GM12878 (cell line): ENCODE measurements around the gene NAA15. TPM values are rescaled to one million over a fixed set of nuclear protein-coding genes. Genes with fewer than 3 reads are reported as not detected.

Experiments
- ATAC-seq: fragments of 200-7000 bp; cut with Tn5 transposase; 3 replicates; pipeline ENCODE4 v1.9.1; 2020; ENCODE audit warnings: mild to moderate bottlenecking, moderate library complexity
- BruUV-seq: library from RNA; stranded (reverse); fragments of 400-500 nt; replicated peaks from 2 replicates; lab custom pipeline; 2021; lab: Mats Ljungman, UMichigan
- CTCF ChIA-PET: fragments of 300-600 bp; sonication (Branson Sonifier 250); formaldehyde crosslinking; extraction: SDS; loops from one replicate; lab custom pipeline; 2021; ENCODE audit warnings: inconsistent platforms; lab: Yijun Ruan, JAX
- POLR2A ChIA-PET: fragments of 350-600 bp; formaldehyde crosslinking; extraction: SDS; loops from one replicate; lab custom pipeline; 2021; ENCODE audit warnings: inconsistent platforms; lab: Charles Lee
- RAD21 ChIA-PET: fragments of 300-600 bp; sonication (Branson Sonifier 250); formaldehyde crosslinking; loops from one replicate; lab custom pipeline; 2023; ENCODE audit warnings: antibody characterized with exemption; ENCODE audit not compliant: unreplicated experiment; lab: Charles Lee
- SMC1A ChIA-PET: fragments of 300-600 bp; sonication (Branson Sonifier 250); formaldehyde crosslinking; loops from one replicate; lab custom pipeline; 2023; ENCODE audit not compliant: unreplicated experiment, uncharacterized antibody; lab: Charles Lee
- DNase-seq: peaks from one replicate; pipeline ENCODE4 v3.0.0-alpha.2; 2011; ENCODE audit warnings: low read depth, low spot score
- FAIRE-seq: peaks from 3 replicates; lab custom pipeline; 2011; peaks lifted over from hg19 to GRCh38; lab: Jason Lieb, UNC
- H2AFZ ChIP-seq: 2 replicates; pipeline ENCODE4 v1.6.0; 2011; ENCODE audit warnings: low read depth, low read length, control low read depth; ENCODE audit not compliant: control insufficient read depth
- H3K27ac ChIP-seq: 2 replicates; pipeline ENCODE4 v1.5.1; 2011; ENCODE audit warnings: control low read depth; ENCODE audit not compliant: control insufficient read depth, insufficient read depth
- H3K27me3 ChIP-seq, 2 experiments: replicated peaks in 1 of 2; 2 replicates each; pipeline versions ENCODE4 v1.6.0 to v1.6.1; 2011; ENCODE audit warnings: low read length in 1 of 2; ENCODE audit not compliant: control insufficient read depth in 2 of 2, insufficient read depth in 2 of 2
- H3K36me3 ChIP-seq, 2 experiments: 2 replicates each; pipeline ENCODE4 v1.5.1; 2011; ENCODE audit warnings: low read length in 1 of 2; ENCODE audit not compliant: control insufficient read depth in 2 of 2, insufficient read depth in 2 of 2
- H3K4me1 ChIP-seq: 2 replicates; pipeline ENCODE4 v1.6.1; 2011; ENCODE audit warnings: mild to moderate bottlenecking, low read length, moderate library complexity, mixed read lengths; ENCODE audit not compliant: control insufficient read depth, insufficient read depth
- H3K4me2 ChIP-seq: 2 replicates; pipeline ENCODE4 v1.6.0; 2011; ENCODE audit warnings: control low read depth; ENCODE audit not compliant: control insufficient read depth, insufficient read depth
- H3K4me3 ChIP-seq: fragments of 200-600 bp; sonication (generic); 2 replicates; pipeline ENCODE4 v1.5.1; 2016
- H3K79me2 ChIP-seq: 2 replicates; pipeline ENCODE4 v1.6.0; 2011; ENCODE audit warnings: low read length; ENCODE audit not compliant: control insufficient read depth, insufficient read depth
- H3K9ac ChIP-seq: 2 replicates; pipeline ENCODE4 v1.8.0; 2011; ENCODE audit warnings: low read length, control low read depth, mixed read lengths; ENCODE audit not compliant: control insufficient read depth, insufficient read depth
- H3K9me3 ChIP-seq: replicated peaks from 3 replicates; pipeline ENCODE4 v1.5.1; 2011; ENCODE audit warnings: mild to moderate bottlenecking, low read length; ENCODE audit not compliant: control insufficient read depth, insufficient read depth
- H4K20me1 ChIP-seq: 2 replicates; pipeline ENCODE4 v1.6.0; 2011; ENCODE audit not compliant: control insufficient read depth, insufficient read depth
- ASH2L ChIP-seq: fragments of 300-600, 200-600 bp; sonication (generic); IDR thresholded peaks from 2 replicates; pipeline ENCODE4 v1.6.1; 2017; ENCODE audit warnings: low read depth, mild to moderate bottlenecking, borderline replicate concordance
- BACH1 ChIP-seq: fragments of 450-650 bp; IDR thresholded peaks from 2 replicates; pipeline ENCODE4 v1.6.1; 2017; ENCODE audit warnings: mild to moderate bottlenecking, borderline replicate concordance
- CHD4 ChIP-seq: fragments of 200-600 bp; sonication (generic); IDR thresholded peaks from 2 replicates; pipeline ENCODE4 v1.6.1; 2016; ENCODE audit warnings: mild to moderate bottlenecking
- LARP7 ChIP-seq: fragments of 450-650 bp; IDR thresholded peaks from 2 replicates; pipeline ENCODE4 v1.6.1; 2017; ENCODE audit warnings: mild to moderate bottlenecking
- MEF2B ChIP-seq: fragments of 450-650 bp; IDR thresholded peaks from 2 replicates; pipeline ENCODE4 v1.6.1; 2018; ENCODE audit warnings: mild to moderate bottlenecking, moderate library complexity; ENCODE audit not compliant: partially characterized antibody, poor library complexity, severe bottlenecking
- MLLT1 ChIP-seq: fragments of 450-650 bp; IDR thresholded peaks from 2 replicates; pipeline ENCODE4 v1.6.1; 2016; ENCODE audit warnings: mild to moderate bottlenecking
- MTA3 ChIP-seq: IDR thresholded peaks from 2 replicates; pipeline ENCODE4 v1.6.1; 2012; ENCODE audit warnings: low read length, inconsistent platforms, borderline replicate concordance
- NBN ChIP-seq: fragments of 450-650 bp; IDR thresholded peaks from 2 replicates; pipeline ENCODE4 v1.6.1; 2016
- PAX8 ChIP-seq: fragments of 450-650 bp; IDR thresholded peaks from 2 replicates; pipeline ENCODE4 v1.6.1; 2017; ENCODE audit warnings: mild to moderate bottlenecking, moderate library complexity
- PBX3 ChIP-seq: IDR thresholded peaks from 2 replicates; pipeline ENCODE4 v1.6.1; 2011; ENCODE audit warnings: mild to moderate bottlenecking, low read depth, low read length, moderate library complexity; ENCODE audit not compliant: insufficient replicate concordance
- RELA ChIP-seq: fragments of 450-650 bp; IDR thresholded peaks from 2 replicates; pipeline ENCODE4 v1.8.0; 2014; ENCODE audit warnings: borderline replicate concordance; ENCODE audit not compliant: partially characterized antibody
- REST ChIP-seq: IDR thresholded peaks from 2 replicates; pipeline ENCODE4 v1.6.1; 2012; ENCODE audit warnings: mild to moderate bottlenecking, low read depth, low read length
- SIX5 ChIP-seq: IDR thresholded peaks from 2 replicates; pipeline ENCODE4 v1.6.1; 2011; ENCODE audit warnings: mild to moderate bottlenecking, low read depth, low read length, moderate library complexity; ENCODE audit not compliant: severe bottlenecking
- SMAD5 ChIP-seq: IDR thresholded peaks from 2 replicates; pipeline ENCODE4 v1.6.1; 2016; ENCODE audit warnings: antibody characterized with exemption, low read depth
- SPI1 ChIP-seq: IDR thresholded peaks from 2 replicates; pipeline ENCODE4 v1.6.1; 2011; ENCODE audit warnings: low read depth, mild to moderate bottlenecking, low read length, moderate library complexity, borderline replicate concordance; ENCODE audit not compliant: insufficient read depth
- SREBF1 ChIP-seq: IDR thresholded peaks from 2 replicates; pipeline ENCODE4 v1.6.1; 2012; ENCODE audit warnings: mild to moderate bottlenecking, low read length
- ZNF622 ChIP-seq: fragments of 450-650 bp; IDR thresholded peaks from 2 replicates; pipeline ENCODE4 v1.6.1; 2017; ENCODE audit warnings: mild to moderate bottlenecking, inconsistent platforms
- ZSCAN29 ChIP-seq: fragments of 450-650 bp; IDR thresholded peaks from 2 replicates; pipeline ENCODE4 v1.6.1; 2017; ENCODE audit warnings: mild to moderate bottlenecking, moderate library complexity
- ZZZ3 ChIP-seq: IDR thresholded peaks from 2 replicates; pipeline ENCODE4 v1.6.1; 2011; ENCODE audit warnings: low read depth; ENCODE audit not compliant: control insufficient read depth, insufficient read length
- WGBS: methylation state at CpG from one replicate; pipeline ENCODE4 v1.1.6; 2016; ENCODE audit warnings: low lambda C conversion rate; ENCODE audit not compliant: insufficient replicate concordance, insufficient coverage; ENCODE audit errors: missing lambda C conversion rate; 5-methylcytosine and 5-hydroxymethylcytosine counted together
- in situ Hi-C: fragments of 300-500 bp; cut with MboI; formaldehyde crosslinking; loops from 9 replicates; pipeline ENCODE4 v1.14.3; 2018; ENCODE audit warnings: mixed read lengths
- intact Hi-C: fragments of 100-400 bp; cut with micrococcal nuclease; formaldehyde crosslinking; loops from one replicate; pipeline ENCODE4 v1.14.2; 2022; ENCODE audit not compliant: unreplicated experiment
- polyA plus RNA-seq, 11 experiments: library from polyadenylated mRNA; depleted of rRNA in 4 of 11; unstranded in 6 of 11; stranded (reverse) in 5 of 11; fragments of >200 nt; fragmentation: Nextera tagmentation in 4 of 11; fragmentation: Illumina TruSeq in 1 of 11; extraction: Ambion mirVana in 4 of 11; extraction: Trizol in 1 of 11; gene quantifications; 1 replicate in 1 of 11; 2 replicates in 10 of 11; pipeline versions ENCODE4 v1.2.1 to v1.2.3, GENCODE V29; 2011 to 2016; ENCODE audit warnings: inconsistent platforms in 2 of 11, missing spikeins in 2 of 11, low read depth in 1 of 11
- total RNA-seq, 4 experiments: library from RNA; depleted of rRNA in 3 of 4; stranded (reverse); fragments of >200 nt in 3 of 4; fragmentation: Illumina TruSeq in 1 of 4; extraction: Trizol in 1 of 4; gene quantifications; 2 replicates each; pipeline versions ENCODE4 v1.2.1 to v1.2.3, GENCODE V29; 2013 to 2021

Gene NAA15
- total and polyA plus RNA-seq, 10 of the 15 experiments (the other 5 are each of a cell fraction or from before 2014, with no cell fraction given): 24.3 to 93.1 (median 51.9) TPM

- no peak for TF ChIP-seq SPI1
- no peak for TF ChIP-seq CHD4
- no peak for TF ChIP-seq SIX5
- no peak for TF ChIP-seq MLLT1
These were observed 72.9 kb downstream of the NAA15 start (continued) for GRCh38 chr4:139374251-139374650.

DNA sequence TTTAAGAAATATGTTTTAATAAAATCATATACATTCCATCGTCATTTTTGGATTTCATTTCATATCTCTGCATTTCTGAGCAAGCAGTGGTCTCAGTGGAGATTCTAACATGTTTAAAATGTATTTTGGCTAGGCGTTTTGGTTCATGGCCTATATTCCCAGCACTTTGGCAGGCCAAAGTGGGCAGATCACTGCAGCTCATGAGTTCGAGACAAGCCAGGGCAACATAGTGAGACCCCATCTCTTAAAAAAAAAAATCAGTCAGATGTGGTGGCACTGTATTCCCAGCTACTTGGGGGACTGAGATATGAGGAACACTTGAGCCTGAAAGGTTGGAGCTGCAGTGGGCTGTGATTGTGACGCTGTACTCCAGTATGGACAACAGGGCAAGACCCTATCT, 85.1 kb downstream of the NAA15 start:
- H2AFZ ChIP-seq: no peak overlapping the region
- no TSS peak for BruUV-seq
- in situ Hi-C loops (no loop called here), intact Hi-C loops (no loop called here)
- ATAC-seq (no peak), FAIRE-seq (no peak), DNase-seq (no peak)
- H3K27me3 ChIP-seq: no peaks in the 10 kb centered on the region
- no peaks in the 10 kb centered on the region for H3K4me1 ChIP-seq
- TF ChIP-seq PBX3 (no peak), ZZZ3 (no peak), MEF2B (no peak), SMAD5 (no peak), REST (no peak), ZSCAN29 (no peak), BACH1 (no peak), SREBF1 (no peak), NBN (no peak), PAX8 (no peak), LARP7 (no peak), ASH2L (no peak), ZNF622 (no peak), RELA (no peak), MTA3 (no peak)
- no peaks in the 10 kb centered on the region for H3K79me2 ChIP-seq
- H3K27ac ChIP-seq: no peak overlapping the region
- ChIA-PET SMC1A (interaction anchor here (1.0 to 1.2 kb wide), 3 partner anchors 86 to 310 kb away, joined by 3 to 4 read pairs (median 3); partner anchors contain the start of gene NAA15), RAD21 (interaction anchor here (0.5 kb wide), 1 partner anchor 201 kb away, joined by 3 read pairs; no protein-coding TSS in a partner anchor), POLR2A (no interaction called here), CTCF (interaction anchor here (1.0 to 1.5 kb wide), 3 partner anchors 14 to 356 kb away, joined by 3 to 4 read pairs (median 3); no protein-coding TSS in a partner anchor)
- peaks cover 4 to 22% of the 10 kb centered on the region in 2 experiments for H3K36me3 ChIP-seq
- H3K4me2 ChIP-seq: no peak overlapping the region
- WGBS: 99% methylated on average over 4 of the region's 4 CpGs
- H4K20me1 ChIP-seq: no peaks in the 10 kb centered on the region
- no peak overlapping the region for H3K4me3 ChIP-seq
- H3K9ac ChIP-seq: no peak overlapping the region
- H3K9me3 ChIP-seq: no peaks in the 10 kb centered on the region
